ENCODE results near the gene BANP.

Gene BANP

DNA sequence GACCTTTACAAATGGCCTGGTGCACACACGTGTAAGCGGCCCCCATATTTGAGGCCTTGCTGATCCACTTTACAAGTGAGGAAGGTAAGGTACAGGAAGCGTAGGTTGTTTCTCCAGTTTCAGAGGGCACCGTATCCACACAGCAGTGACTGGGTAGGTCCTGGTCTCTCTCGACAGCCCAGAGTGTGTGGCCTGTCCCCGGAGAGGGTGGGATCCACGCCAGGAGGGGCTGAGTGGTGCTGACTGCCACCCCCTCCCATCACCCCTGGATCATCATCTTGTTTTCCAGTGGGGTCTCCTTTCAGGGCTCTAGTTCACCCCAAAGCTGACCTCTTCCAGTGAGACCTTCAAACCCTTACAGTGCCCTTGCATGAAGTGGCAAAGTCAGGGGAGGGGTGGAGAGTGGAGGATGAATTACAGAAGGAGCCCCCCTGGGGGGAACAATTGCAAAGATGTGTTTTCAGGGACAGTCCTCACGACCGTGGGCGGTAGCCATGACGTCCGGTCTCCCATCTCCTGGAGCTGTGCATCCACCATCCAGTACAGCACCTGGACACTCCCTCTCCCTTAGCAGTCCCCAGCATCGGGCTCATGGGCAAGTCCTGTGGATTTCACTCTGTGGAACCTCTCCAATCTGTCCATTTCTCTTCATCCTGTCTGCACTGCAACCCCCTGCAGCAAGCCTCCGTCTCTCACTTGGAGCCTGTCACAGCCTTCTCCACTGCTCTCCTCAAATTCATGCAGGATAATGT, 4.5 kb upstream of the BANP start:
- Histone ChIP-seq H3K4me3 (ENCODE audit: low read depth, low read length, poor library complexity, severe bottlenecking) (no peak overlapping the region), H3F3A (ENCODE audit: insufficient read depth, low read length) (no peaks in the 10 kb centered on the region), H3K36me3 (ENCODE audit: insufficient read depth, low read length) (no peaks in the 10 kb centered on the region), H2AFZ (ENCODE audit: low read length) (no peak overlapping the region), H3K9me3 (ENCODE audit: low read length) (no peaks in the 10 kb centered on the region), H3K79me2 (ENCODE audit: insufficient read depth, low read length) (peaks cover 1% of the 10 kb centered on the region), H4K20me1 (ENCODE audit: insufficient read depth, low read length) (no peaks in the 10 kb centered on the region), H3K9ac (ENCODE audit: low read length) (no peak overlapping the region), H3K4me1 (ENCODE audit: insufficient read depth, low read length, severe bottlenecking) (peaks cover 30% of the 10 kb centered on the region), H3K27ac (ENCODE audit: low read depth, low read length, poor library complexity, severe bottlenecking) (no peak overlapping the region), H3K9me2 (ENCODE audit: low read depth, low read length) (no peaks in the 10 kb centered on the region), H3K4me2 (ENCODE audit: low read length) (no peak overlapping the region), H3K27me3 (ENCODE audit: insufficient read depth, low read length) (no peaks in the 10 kb centered on the region)
- TF ChIP-seq EZH2 (IDR thresholded peaks at IDR 0.05; ENCODE audit: borderline replicate concordance, low read length), result no peak
- TF ChIP-seq, protein P1, sequence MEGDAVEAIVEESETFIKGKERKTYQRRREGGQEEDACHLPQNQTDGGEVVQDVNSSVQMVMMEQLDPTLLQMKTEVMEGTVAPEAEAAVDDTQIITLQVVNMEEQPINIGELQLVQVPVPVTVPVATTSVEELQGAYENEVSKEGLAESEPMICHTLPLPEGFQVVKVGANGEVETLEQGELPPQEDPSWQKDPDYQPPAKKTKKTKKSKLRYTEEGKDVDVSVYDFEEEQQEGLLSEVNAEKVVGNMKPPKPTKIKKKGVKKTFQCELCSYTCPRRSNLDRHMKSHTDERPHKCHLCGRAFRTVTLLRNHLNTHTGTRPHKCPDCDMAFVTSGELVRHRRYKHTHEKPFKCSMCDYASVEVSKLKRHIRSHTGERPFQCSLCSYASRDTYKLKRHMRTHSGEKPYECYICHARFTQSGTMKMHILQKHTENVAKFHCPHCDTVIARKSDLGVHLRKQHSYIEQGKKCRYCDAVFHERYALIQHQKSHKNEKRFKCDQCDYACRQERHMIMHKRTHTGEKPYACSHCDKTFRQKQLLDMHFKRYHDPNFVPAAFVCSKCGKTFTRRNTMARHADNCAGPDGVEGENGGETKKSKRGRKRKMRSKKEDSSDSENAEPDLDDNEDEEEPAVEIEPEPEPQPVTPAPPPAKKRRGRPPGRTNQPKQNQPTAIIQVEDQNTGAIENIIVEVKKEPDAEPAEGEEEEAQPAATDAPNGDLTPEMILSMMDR (IDR thresholded peaks at IDR 0.05; ENCODE audit: low read length), result no peak

DNA sequence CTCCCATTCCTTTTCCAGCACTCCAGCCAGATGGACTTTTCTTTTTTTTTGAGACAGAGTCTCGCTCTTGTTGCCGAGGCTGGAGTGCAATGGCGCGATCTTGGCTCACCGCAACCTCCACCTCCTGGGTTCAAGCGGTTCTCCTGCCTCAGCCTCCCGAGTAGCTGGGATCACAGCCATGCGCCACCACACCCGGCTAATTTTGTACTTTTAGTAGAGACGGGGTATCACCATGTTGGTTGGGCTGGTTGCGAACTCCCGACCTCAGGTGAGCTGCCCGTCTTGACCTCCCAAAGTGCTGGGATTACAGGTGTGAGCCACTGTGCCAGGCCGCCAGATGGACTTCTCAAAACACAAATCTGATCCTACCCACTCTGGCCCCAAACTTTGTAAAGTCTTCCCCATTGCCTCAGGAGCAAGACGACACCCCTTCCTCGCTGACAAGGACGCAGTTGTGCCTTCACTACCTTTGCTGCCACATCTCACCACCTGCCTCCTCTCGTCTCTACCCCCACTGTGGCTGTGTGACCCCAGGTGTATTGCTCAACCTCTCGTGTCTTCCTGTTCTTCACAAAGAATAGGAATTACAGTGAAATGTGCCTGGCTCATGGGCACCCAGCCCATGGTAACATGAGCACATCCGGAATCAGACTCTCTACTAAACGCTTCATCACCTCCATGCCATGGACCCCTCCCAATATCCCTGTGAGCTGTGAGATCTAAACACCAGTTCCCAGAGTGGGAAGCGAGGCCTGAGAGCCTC, 3.7 kb upstream of the BANP start:
- Histone ChIP-seq H4K20me1 (ENCODE audit: insufficient read depth, low read length) (no peaks in the 10 kb centered on the region), H3K79me2 (ENCODE audit: insufficient read depth, low read length) (peaks cover 9% of the 10 kb centered on the region), H3K36me3 (ENCODE audit: insufficient read depth, low read length) (0 out of 2 replicates have a peak, but pooled peaks cover under 1% of the 10 kb centered on the region), H3F3A (ENCODE audit: insufficient read depth, low read length) (no peaks in the 10 kb centered on the region), H3K9me2 (ENCODE audit: low read depth, low read length) (no peaks in the 10 kb centered on the region), H3K27me3 (ENCODE audit: insufficient read depth, low read length) (no peaks in the 10 kb centered on the region), H3K27ac (ENCODE audit: low read depth, low read length, poor library complexity, severe bottlenecking) (no peak overlapping the region), H3K4me1 (ENCODE audit: insufficient read depth, low read length, severe bottlenecking) (peaks cover 34% of the 10 kb centered on the region), H3K4me2 (ENCODE audit: low read length) (peak overlapping the region; percentile 40), H3K9ac (ENCODE audit: low read length) (no peak overlapping the region; the same call in 1 of the 2 replicates), H2AFZ (ENCODE audit: low read length) (no peak overlapping the region), H3K9me3 (ENCODE audit: low read length) (no peaks in the 10 kb centered on the region), H3K4me3 (ENCODE audit: low read depth, low read length, poor library complexity, severe bottlenecking) (no peak overlapping the region)
- TF ChIP-seq, protein P1 (IDR thresholded peaks at IDR 0.05; ENCODE audit: low read length), result no peak
- no peak for TF ChIP-seq EZH2 (IDR thresholded peaks at IDR 0.05; ENCODE audit: borderline replicate concordance, low read length)

DNA sequence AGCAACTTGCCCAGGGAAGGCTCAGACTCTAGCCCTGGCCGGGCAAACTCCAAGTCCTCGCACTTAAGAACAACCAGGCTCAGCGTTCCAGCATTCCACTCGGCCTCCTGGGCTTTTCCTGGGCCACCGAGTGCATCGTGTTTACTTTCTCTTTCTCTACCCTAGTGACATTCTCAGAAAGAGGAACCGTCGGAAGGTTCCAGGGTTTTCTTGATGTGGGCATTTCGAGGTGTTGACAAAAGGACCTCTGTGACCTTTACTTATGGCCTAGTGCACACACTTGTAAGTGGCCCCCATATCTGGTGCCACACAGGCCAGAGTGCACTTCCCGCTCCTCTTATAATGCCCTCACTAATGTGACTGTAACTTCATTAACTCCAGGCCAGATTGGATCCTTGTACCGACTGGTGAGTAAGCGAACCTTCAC, 3.1 kb upstream of the BANP start:
- H3K27ac ChIP-seq (ENCODE audit: low read depth, low read length, poor library complexity, severe bottlenecking), result peak overlapping the region; percentile 17
- no peaks in the 10 kb centered on the region for H3K9me3 ChIP-seq (ENCODE audit: low read length)
- peaks cover 40% of the 10 kb centered on the region for H3K4me1 ChIP-seq (ENCODE audit: insufficient read depth, low read length, severe bottlenecking)
- H3K4me3 ChIP-seq (ENCODE audit: low read depth, low read length, poor library complexity, severe bottlenecking), result no peak overlapping the region
- H3K9ac ChIP-seq (ENCODE audit: low read length), result no peak overlapping the region; the same call in 1 of the 2 replicates
- TF ChIP-seq, protein P1 (IDR thresholded peaks at IDR 0.05; ENCODE audit: low read length), result no peak
- no peak for TF ChIP-seq EZH2 (IDR thresholded peaks at IDR 0.05; ENCODE audit: borderline replicate concordance, low read length)
- peaks cover 4% of the 10 kb centered on the region; the same call in 1 of the 2 replicates for H3K36me3 ChIP-seq (ENCODE audit: insufficient read depth, low read length)
- no peaks in the 10 kb centered on the region for H3K9me2 ChIP-seq (ENCODE audit: low read depth, low read length)
- H3K27me3 ChIP-seq (ENCODE audit: insufficient read depth, low read length), result no peaks in the 10 kb centered on the region
- no peaks in the 10 kb centered on the region for H3F3A ChIP-seq (ENCODE audit: insufficient read depth, low read length)
- no peaks in the 10 kb centered on the region for H4K20me1 ChIP-seq (ENCODE audit: insufficient read depth, low read length)
- H3K4me2 ChIP-seq (ENCODE audit: low read length), result peak overlapping the region; percentile 40
- no peak overlapping the region for H2AFZ ChIP-seq (ENCODE audit: low read length)
- peaks cover 15% of the 10 kb centered on the region for H3K79me2 ChIP-seq (ENCODE audit: insufficient read depth, low read length)

Measured in OCI-LY1 (cell line).